HG03097 (cell line): Measurements from ENCODE around the gene SNX30.

Source experiments
- ATAC-seq: cut with Tn5 transposase; IDR thresholded peaks from one replicate; pipeline ENCODE4 v1.9.1; 2021; ENCODE audit not compliant: unreplicated experiment, low FRiP score

Gene SNX30

GRCh38 chr9:112777914-112778313 lies 27.4 kb downstream of the SNX30 start:
- ATAC-seq: no peak

DNA sequence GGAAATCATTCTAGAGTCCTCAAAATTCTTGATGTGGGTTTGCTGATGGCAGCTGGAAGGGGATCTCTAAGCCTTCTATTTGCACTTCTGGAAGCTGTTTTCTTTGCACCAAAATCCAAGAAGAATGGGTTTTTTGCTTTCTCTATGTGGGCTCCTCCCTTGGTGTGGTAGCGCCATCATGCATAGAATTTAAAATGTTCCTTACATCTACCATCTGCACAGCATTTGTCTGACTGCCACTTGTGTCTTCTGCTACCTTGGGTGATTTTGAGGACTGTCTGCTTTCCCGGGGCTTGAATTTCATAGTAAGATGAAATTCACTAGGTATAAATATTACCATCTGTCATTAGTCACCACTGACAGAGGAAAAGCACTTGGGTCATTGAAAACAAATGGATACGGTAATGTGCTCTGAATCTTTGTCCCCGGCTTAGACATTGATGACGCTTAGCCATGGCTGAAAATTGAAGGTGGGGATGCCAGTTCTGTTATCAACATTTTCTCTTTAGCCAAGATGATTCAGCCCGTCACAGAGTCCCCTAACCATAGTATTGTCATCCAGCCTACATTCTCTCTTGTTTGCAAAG lies 30.0 kb downstream of the SNX30 start:
- no peak for ATAC-seq

DNA sequence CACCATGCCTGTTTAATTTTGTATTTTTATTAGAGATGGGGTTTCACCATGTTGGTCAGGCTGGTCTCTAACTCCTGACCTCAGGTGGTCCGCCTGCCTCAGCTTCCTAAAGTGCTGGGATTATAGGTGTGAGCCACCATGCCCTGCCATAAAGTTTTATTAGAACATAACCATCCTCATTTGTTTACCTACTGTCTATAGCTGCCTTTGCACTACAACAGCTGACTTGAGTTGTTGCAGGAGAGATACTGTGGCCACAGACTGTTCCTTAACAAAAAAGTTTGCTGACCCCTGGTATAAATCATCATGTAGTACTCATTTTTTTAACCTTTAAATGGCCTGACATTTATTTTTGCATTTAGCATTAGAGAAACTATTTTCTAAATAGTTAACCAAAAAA lies 31.7 kb downstream of the SNX30 start:
- ATAC-seq: no peak

GRCh38 chr9:112783551-112783954 lies 33.0 kb downstream of the SNX30 start:
- ATAC-seq: no peak

- ATAC-seq: no peak
Measured at GRCh38 chr9:112784020-112784785, 33.6 kb downstream of the SNX30 start.

- ATAC-seq: no peak
Measured at GRCh38 chr9:112785986-112786385, 35.4 kb downstream of the SNX30 start.

DNA sequence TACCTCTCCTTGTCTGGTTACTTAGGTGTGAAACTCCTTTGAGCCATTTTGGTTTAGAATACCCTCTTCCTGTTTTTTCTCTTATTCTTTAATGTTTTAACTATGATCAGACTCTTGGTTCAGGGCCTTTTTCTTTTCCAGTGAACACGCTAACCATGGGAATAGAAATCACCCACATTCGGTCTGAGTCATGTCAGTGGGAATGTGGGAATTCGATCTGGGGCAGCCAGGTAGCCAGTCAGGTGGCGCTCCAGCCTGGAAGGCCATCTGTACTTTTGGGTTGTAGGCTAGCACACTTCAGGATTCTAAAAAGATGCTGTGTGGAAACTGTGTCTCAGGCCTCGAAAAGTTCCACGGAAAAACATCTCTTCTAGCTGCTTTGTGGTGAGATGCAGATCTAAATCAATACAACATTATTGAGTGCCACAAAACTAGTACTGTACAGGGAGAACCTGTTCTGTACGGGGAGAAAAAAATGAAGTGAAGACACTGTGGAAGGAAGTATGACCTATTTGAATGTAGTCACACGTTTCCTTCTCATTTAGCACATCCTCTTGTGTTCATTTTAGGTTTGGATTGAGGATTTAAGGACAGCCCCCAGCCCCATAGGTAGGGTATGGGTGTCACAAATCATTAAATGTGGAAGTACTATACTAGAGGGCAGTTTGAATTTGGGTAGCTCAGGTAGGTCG lies 36.4 kb downstream of the SNX30 start:
- ATAC-seq: no peak

DNA sequence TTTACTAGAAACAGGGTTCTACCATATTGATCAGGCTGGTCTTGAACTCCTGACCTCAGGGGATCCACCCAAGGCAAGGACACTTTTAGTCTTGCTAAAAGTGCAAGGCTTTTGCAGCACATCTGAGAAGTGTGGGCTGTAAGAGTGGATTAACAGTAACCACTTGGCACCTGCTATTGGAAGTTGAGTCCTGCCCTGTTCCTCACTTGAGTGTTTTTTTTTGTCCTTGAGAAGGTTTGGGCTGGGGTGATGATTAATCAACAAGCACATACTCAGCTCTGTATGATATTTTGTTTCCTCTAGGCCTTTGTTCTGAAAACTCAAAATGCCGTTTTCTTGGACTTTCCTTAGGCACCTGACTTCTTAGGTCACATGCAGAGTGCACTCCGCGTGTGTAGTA lies 37.4 kb downstream of the SNX30 start:
- no peak for ATAC-seq

- ATAC-seq: no peak
Measured at GRCh38 chr9:112789473-112789872, 38.9 kb downstream of the SNX30 start.

DNA sequence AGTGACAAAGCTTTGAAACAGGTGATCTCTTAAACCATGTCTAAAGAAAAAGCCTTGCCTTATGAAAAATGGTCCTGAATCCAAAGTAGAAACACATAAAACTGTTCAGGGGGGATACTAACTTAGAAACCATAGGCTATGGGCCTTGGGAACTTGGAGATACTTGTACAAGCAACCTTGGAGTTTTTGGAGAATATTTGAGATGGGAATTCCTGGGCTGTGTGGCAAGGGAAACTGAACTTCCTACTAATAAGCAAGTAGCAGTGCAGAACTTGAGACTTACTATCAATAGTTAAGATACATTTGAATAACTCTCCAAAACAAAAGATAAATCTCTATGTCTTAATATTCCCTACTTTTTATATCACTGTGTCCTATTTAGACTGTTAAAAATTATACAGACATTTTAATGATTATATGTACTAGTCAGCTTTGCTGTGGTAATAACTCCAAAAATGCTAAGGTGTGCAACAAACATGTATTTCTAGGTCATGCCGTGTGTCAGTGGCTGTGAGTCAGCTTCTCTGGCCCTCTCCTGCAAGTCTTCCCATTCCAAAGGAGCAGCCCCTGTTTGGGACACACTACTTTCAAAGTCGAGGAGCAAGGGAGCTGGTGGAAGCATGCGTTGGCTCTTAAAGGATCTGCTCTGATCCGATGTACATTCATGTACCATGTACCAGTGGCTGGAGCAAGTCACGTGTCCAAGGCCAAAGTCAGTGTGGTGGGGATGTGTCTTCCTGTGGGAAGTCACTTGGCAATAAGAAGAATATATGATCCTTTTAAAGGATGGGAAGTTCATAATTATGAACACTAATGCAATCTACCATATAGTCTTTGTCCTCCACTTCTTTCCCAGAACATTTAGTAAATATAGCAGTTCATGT lies 39.6 kb downstream of the SNX30 start:
- ATAC-seq: no peak

DNA sequence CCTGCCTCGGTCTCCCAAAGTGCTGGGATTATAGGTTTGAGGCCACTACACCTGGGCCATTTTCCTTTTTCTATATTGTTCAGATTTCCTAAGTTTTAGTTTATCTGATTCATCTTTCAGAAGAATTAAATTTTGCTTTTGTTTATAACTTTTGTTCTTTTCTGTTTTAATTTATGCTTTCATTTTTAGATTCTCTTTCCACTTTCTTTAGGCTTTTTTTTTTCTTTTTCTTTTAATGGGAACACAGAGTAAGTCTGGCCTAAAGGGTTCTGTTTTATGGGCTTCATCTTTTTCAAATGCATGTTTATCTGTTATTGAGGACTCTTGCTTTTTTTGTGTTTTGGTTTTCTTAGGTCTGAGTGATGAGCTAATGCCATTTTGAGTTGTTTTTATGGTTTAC lies 42.1 kb downstream of the SNX30 start:
- ATAC-seq: no peak

- ATAC-seq: peak; percentile 74
Measured at GRCh38 chr9:112793213-112793810, 42.8 kb downstream of the SNX30 start.

DNA sequence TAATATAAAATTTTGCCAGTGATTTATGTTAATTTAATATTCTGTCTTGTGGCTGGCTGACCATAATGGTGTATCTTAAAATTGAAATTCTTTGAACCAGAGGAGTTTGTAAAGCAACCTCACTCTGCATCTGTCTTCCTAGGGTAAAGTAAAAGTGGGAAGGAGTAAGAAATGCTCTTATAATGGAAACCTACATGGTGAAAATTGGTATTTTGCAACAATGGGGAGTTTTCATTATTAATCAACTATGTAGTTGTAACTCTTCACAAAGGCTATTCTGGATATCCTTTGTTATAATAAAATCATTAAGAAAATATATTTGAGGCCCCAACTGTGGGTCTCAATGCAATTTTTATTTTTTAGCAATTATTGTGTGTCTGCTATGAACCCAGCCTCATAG lies 44.2 kb downstream of the SNX30 start:
- no peak for ATAC-seq

DNA sequence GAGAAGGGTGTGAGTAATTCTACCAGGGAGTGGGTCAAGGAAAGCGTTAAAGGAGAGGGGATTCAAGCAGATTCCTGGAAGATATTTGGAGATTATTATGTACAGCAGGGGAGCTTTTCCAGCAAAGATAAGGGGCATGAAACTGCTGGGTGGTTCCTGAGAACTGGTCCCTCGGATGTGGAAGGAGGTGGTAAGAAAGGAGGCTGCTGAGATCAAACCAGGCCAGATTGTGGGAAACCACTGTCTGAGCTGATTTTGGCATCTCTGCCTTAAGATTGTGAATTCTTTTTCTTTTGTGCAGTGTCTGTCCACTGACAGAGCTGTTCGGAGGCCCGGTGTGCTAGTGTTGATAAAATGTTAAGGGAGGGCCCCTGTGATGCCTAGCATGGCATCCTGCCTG lies 45.4 kb downstream of the SNX30 start:
- no peak for ATAC-seq

DNA sequence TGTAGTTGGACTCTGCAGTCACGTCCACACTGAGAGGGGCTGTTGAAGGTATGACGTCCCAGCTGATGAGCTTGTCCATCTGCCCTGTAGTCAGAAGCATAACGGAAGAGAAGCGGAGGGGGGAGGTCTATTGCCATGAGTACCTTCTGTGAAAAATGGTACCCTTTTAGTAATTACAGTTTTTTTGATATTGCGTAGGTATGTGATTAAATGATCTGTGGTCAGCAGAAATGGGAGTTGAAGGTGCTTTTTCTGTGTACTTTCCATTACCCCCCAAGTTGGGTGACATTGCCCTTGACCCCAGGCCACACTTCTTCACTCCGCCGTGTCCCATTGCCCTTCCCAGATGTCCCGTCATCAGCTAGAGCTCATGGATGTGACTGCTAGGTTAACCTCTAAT lies 45.9 kb downstream of the SNX30 start:
- no peak for ATAC-seq

DNA sequence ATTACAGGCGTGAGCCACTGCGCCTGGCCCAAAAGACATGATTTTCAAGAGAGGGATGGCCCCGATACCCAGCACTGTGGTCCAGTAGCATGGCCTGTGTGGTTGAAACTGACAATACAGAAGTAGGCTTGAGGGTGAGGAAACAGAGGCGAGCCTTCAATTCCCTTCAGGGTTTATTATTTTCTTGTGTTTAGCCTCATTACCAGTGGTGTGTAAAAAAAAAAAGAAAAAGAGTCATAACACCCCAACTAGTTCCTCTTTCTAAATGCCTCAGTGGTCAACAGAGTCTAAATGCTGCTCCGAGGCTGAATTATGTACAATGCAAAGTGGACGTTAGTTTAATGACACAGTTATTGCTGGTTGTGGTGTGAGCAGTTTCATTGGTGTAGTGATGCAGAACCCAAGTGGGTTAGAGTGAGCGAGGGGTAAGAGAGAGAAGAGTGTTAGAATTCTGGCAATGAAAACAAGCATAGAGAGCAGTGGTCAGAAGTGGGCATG lies 58.8 kb downstream of the SNX30 start:
- peak; percentile 99 for ATAC-seq

DNA sequence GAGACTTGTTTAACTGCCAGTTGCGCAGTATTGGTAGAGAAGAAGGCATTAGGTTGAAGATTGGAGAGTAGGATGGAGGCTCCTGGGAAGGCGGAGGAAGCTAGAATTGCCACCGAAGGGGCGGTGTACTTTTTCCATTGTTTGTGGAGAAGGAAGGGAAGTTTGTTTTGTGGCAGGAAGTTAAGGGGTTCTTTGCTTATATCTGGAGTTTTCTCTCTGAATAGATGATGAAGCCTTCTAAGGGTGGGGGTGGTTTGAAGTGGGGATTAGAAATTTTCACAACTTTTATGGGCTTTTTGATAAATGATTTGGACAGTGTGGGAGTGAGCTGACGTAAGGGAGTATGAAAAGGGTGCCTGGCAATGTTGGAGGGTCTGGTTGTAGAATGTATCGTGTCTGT lies 59.3 kb downstream of the SNX30 start:
- ATAC-seq: no peak

DNA sequence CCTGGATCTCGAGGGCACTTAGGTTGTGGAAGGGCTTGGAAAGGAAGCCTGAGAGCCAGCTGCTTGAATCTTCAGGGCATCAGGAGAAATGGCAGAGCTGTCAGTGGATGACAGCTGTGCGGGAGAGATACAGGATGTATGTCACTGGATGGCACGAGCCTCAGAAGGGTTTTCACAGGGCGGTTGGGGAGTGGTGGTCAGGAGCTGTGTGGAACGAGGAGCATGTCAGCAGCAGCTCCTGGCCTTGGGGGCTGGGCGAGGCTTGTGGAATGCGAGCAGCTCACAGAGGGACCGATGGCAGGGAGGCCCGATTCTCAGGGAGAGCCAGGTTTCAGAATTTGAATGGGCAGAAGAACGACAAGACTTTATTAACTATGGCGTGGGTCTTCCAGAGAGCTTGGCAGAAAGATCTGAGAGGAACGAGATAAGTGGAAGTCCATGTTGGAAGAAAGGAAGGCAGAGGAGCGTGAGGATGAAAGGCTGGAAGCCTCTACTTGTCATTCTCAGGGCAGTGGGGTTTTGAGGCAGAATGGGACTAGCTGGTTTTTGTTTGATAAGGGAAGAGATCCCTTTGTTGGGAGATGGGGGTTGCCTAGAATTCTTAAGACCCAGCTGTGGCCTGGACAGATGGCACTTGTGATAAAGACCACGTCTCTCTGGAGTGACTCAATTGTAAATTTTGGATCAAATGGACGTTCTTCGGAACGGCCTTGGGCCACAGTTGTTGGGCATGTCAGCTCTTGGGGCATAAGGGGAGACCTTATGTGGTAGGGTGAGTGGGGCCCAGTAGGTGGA lies 60.3 kb downstream of the SNX30 start:
- ATAC-seq: no peak

- ATAC-seq: no peak
Measured at GRCh38 chr9:112811518-112811917, 61.0 kb downstream of the SNX30 start.

DNA sequence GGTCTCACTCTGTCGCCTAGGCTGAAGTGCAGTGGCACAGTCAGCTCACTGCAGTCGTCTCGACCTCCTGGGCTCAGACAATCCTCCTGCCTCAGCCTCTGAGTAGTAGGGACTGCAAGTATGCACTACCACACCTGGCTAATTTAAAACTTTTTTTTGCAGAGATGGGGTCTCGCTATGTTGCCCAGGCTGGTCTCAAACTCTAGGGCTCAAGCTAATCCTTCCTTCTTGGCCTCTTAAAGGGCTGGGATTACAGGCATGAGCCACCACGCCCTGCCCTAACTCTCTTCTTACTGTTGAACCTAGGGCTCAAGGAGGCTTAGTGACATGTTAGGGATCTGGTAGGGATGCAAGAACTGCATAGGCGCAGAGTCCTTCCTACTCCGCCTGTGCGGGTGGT lies 65.3 kb downstream of the SNX30 start:
- no peak for ATAC-seq
